HG03060 (cell line): Measurements from ENCODE around the gene CCR6.

ENCODE experiments used
- ATAC-seq: cut with Tn5 transposase; IDR thresholded peaks from one replicate; pipeline ENCODE4 v1.9.1; 2021; ENCODE audit warnings: low read depth, moderate number of reproducible peaks; ENCODE audit not compliant: unreplicated experiment

The CCR6 gene

GRCh38 chr6:167140589-167141474 lies 17.9 kb downstream of the CCR6 start:
- no peak for ATAC-seq

GRCh38 chr6:167141667-167142432 lies 19.0 kb downstream of the CCR6 start:
- no peak for ATAC-seq

- no peak for ATAC-seq
These were observed 19.5 kb downstream of the CCR6 start for GRCh38 chr6:167142433-167142761.

GRCh38 chr6:167143041-167143440 lies 20.1 kb downstream of the CCR6 start:
- no peak for ATAC-seq

GRCh38 chr6:167145461-167145860 lies 22.6 kb downstream of the CCR6 start:
- ATAC-seq = no peak

GRCh38 chr6:167146135-167146534 lies 23.2 kb downstream of the CCR6 start:
- ATAC-seq = no peak

- no peak for ATAC-seq
These were observed 24.1 kb downstream of the CCR6 start for GRCh38 chr6:167146977-167147376.

GRCh38 chr6:167148021-167148420 lies 25.1 kb downstream of the CCR6 start:
- no peak for ATAC-seq

- no peak for ATAC-seq
These were observed 26.1 kb downstream of the CCR6 start for GRCh38 chr6:167148997-167149396.

GRCh38 chr6:167150941-167151549 lies 28.1 kb downstream of the CCR6 start:
- ATAC-seq = peak; percentile 41

GRCh38 chr6:167151648-167152047 lies 28.8 kb downstream of the CCR6 start:
- ATAC-seq = no peak

- peak; percentile 33 for ATAC-seq
These were observed 30.0 kb downstream of the CCR6 start for GRCh38 chr6:167152862-167153261.

- ATAC-seq = peak; percentile 40
These were observed 30.6 kb downstream of the CCR6 start for GRCh38 chr6:167153521-167153959.

GRCh38 chr6:167154291-167154690 lies 31.4 kb downstream of the CCR6 start:
- ATAC-seq = no peak

- ATAC-seq = no peak
These were observed 32.0 kb downstream of the CCR6 start for GRCh38 chr6:167154895-167155294.

- no peak for ATAC-seq
These were observed 34.5 kb downstream of the CCR6 start for GRCh38 chr6:167157414-167157813.

GRCh38 chr6:167157863-167158262 lies 35.0 kb downstream of the CCR6 start, which contains the start of gene GPR31:
Gene GPR31 (minus strand): TSS chr6:167157980. CDS start chr6:167157831, 149 bp downstream.
- ATAC-seq = no peak

GRCh38 chr6:167161851-167162467 lies 39.1 kb downstream of the CCR6 start:
- ATAC-seq = no peak

GRCh38 chr6:167162591-167162990 lies 39.7 kb downstream of the CCR6 start:
- ATAC-seq = no peak

- no peak for ATAC-seq
These were observed 40.6 kb downstream of the CCR6 start for GRCh38 chr6:167163476-167164011.
